ENCODE measurements around the gene RASSF7.

The RASSF7 gene

DNA sequence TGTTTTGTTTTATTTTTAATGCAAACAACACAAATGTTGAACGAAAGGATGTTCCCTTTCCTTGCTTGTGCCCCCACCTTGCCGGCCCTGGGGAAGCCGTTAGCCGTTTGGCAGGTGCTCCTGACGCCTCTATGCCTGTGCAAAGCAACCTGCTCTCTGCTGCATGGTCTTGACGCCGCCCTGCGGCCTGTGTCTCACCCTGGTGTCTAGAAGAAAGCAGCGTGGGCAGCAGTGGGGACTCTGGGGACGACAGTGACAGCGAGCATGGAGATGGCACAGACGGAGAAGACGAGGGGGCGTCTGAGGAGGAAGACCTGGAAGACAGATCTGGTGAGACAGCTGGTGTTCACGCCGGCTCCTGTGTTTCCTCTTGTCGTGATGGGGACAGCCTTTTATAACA, 21.0 kb downstream of the RASSF7 start:
- no peak overlapping the region for H3K4me3 ChIP-seq (ENCODE audit: low read depth in 1 of 5, low read length in 5 of 5)
- H3K9ac ChIP-seq (ENCODE audit: low read length in 5 of 5) = no peak overlapping the region
- peaks cover 0 to 43% (median 24%) of the 10 kb centered on the region in 5 donors for H3K36me3 ChIP-seq (ENCODE audit: control insufficient read depth in 5 of 5, insufficient read depth in 5 of 5, low read length in 5 of 5)
- no peak overlapping the region for H3K27ac ChIP-seq (ENCODE audit: low read depth, low read length)
- no peaks in the 10 kb centered on the region for H3K27me3 ChIP-seq (ENCODE audit: control insufficient read depth in 5 of 5, insufficient read depth in 4 of 5, low read length in 5 of 5)
- H3K9me3 ChIP-seq (ENCODE audit: control insufficient read depth in 5 of 5, low read length in 5 of 5) = no peaks in the 10 kb centered on the region
- peaks cover 16 to 41% (median 32%) of the 10 kb centered on the region in 5 donors for H3K4me1 ChIP-seq (ENCODE audit: control insufficient read depth in 5 of 5, insufficient read depth in 5 of 5, low read length in 5 of 5)

DNA sequence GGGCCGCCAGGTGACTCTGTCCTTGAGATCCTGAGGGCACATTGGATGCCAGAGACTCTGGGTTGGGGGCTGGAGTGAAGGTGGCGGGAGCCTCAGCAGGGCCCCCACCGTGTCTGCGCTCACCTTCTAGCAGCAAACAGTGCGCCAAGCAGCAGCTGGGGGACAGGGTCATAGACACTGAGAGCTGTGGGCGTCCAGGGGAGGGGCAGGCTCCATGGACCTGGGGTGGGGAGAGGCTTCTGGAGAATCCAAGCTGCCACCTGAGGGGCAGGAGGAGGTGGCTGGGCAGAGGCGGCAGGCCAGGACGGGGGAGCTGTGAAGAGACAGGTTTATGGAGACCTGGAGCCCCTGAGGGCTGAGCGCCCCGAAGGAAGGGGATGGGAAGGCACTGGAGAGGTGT, 23.5 kb downstream of the RASSF7 start:
- no peak overlapping the region for H3K27ac ChIP-seq (ENCODE audit: low read depth, low read length)
- H3K9ac ChIP-seq (ENCODE audit: low read length in 5 of 5) = no peak overlapping the region
- peaks cover 0 to 65% (median 44%) of the 10 kb centered on the region in 5 donors for H3K36me3 ChIP-seq (ENCODE audit: control insufficient read depth in 5 of 5, insufficient read depth in 5 of 5, low read length in 5 of 5)
- no peak overlapping the region for H3K4me3 ChIP-seq (ENCODE audit: low read depth in 1 of 5, low read length in 5 of 5)
- H3K9me3 ChIP-seq (ENCODE audit: control insufficient read depth in 5 of 5, low read length in 5 of 5) = no peaks in the 10 kb centered on the region
- no peaks in the 10 kb centered on the region for H3K27me3 ChIP-seq (ENCODE audit: control insufficient read depth in 5 of 5, insufficient read depth in 4 of 5, low read length in 5 of 5)
- H3K4me1 ChIP-seq (ENCODE audit: control insufficient read depth in 5 of 5, insufficient read depth in 5 of 5, low read length in 5 of 5) = peaks cover 2 to 16% (median 14%) of the 10 kb centered on the region in 5 donors

GRCh38 chr11:586376-587316, 25.9 kb downstream of the RASSF7 start:
- H3K27me3 ChIP-seq (ENCODE audit: control insufficient read depth in 5 of 5, insufficient read depth in 4 of 5, low read length in 5 of 5) = no peaks in the 10 kb centered on the region
- no peak overlapping the region for H3K9ac ChIP-seq (ENCODE audit: low read length in 5 of 5)
- no peaks in the 10 kb centered on the region for H3K9me3 ChIP-seq (ENCODE audit: control insufficient read depth in 5 of 5, low read length in 5 of 5)
- no peak overlapping the region for H3K4me3 ChIP-seq (ENCODE audit: low read depth in 1 of 5, low read length in 5 of 5)
- no peak overlapping the region for H3K27ac ChIP-seq (ENCODE audit: low read depth, low read length)
- peaks cover 0 to 5% (median 0%) of the 10 kb centered on the region in 5 donors for H3K4me1 ChIP-seq (ENCODE audit: control insufficient read depth in 5 of 5, insufficient read depth in 5 of 5, low read length in 5 of 5)
- H3K36me3 ChIP-seq (ENCODE audit: control insufficient read depth in 5 of 5, insufficient read depth in 5 of 5, low read length in 5 of 5) = peaks cover 0 to 85% (median 65%) of the 10 kb centered on the region in 5 donors

GRCh38 chr11:587546-587945, 26.8 kb downstream of the RASSF7 start:
- H3K4me3 ChIP-seq (ENCODE audit: low read depth in 1 of 5, low read length in 5 of 5) = no peak overlapping the region
- peaks cover 0 to 5% (median 0%) of the 10 kb centered on the region in 5 donors for H3K4me1 ChIP-seq (ENCODE audit: control insufficient read depth in 5 of 5, insufficient read depth in 5 of 5, low read length in 5 of 5)
- H3K27ac ChIP-seq (ENCODE audit: low read depth, low read length) = no peak overlapping the region
- no peaks in the 10 kb centered on the region for H3K9me3 ChIP-seq (ENCODE audit: control insufficient read depth in 5 of 5, low read length in 5 of 5)
- peaks cover 0 to 84% (median 64%) of the 10 kb centered on the region in 5 donors for H3K36me3 ChIP-seq (ENCODE audit: control insufficient read depth in 5 of 5, insufficient read depth in 5 of 5, low read length in 5 of 5)
- no peak overlapping the region for H3K9ac ChIP-seq (ENCODE audit: low read length in 5 of 5)
- no peaks in the 10 kb centered on the region for H3K27me3 ChIP-seq (ENCODE audit: control insufficient read depth in 5 of 5, insufficient read depth in 4 of 5, low read length in 5 of 5)

DNA sequence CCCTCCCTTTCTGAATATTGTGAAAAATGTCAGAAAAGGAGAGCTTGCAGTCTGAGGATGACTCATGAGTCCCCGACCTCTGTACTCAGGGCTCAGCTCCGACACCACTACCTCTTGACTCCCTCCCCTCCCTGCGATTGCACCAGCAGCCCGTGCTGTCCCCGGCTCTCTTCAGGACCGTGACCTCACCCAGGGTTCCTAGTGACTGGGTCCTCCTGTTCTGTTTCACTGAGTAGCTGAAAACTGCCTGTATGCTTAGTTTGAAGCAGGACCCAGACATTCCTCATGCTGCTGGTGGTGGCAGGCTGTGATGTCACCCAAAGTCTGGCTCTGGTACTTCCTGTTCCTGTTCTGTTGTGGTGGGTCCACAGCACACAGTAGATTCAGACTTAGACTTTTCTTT, 27.2 kb downstream of the RASSF7 start:
- Histone ChIP-seq H3K36me3 (ENCODE audit: control insufficient read depth in 5 of 5, insufficient read depth in 5 of 5, low read length in 5 of 5) (peaks cover 0 to 85% (median 69%) of the 10 kb centered on the region in 5 donors), H3K9me3 (ENCODE audit: control insufficient read depth in 5 of 5, low read length in 5 of 5) (no peaks in the 10 kb centered on the region), H3K4me3 (ENCODE audit: low read depth in 1 of 5, low read length in 5 of 5) (no peak overlapping the region), H3K27me3 (ENCODE audit: control insufficient read depth in 5 of 5, insufficient read depth in 4 of 5, low read length in 5 of 5) (no peaks in the 10 kb centered on the region), H3K27ac (ENCODE audit: low read depth, low read length) (no peak overlapping the region), H3K4me1 (ENCODE audit: control insufficient read depth in 5 of 5, insufficient read depth in 5 of 5, low read length in 5 of 5) (peaks cover 0 to 5% (median 0%) of the 10 kb centered on the region in 5 donors), H3K9ac (ENCODE audit: low read length in 5 of 5) (no peak overlapping the region)

DNA sequence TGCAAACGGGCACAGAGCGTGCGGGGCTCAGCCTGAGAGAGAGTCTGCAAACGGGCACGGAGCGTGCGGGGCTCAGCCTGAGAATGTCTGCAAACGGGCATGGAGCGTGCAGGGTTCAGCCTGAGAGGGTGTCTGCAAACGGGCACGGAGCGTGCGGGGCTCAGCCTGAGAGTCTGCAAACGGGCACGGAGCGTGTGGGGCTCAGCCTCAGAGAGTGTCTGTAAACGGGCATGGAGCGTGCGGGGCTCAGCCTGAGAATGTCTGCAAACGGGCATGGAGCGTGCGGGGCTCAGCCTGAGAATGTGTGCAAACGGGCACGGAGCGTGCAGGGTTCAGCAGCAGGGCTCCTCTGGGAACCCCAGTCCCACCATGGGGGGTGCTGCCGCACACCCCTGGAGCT, 29.0 kb downstream of the RASSF7 start:
- Histone ChIP-seq H3K27ac (ENCODE audit: low read depth, low read length) (no peak overlapping the region), H3K4me1 (ENCODE audit: control insufficient read depth in 5 of 5, insufficient read depth in 5 of 5, low read length in 5 of 5) (peaks cover 0 to 5% (median 0%) of the 10 kb centered on the region in 5 donors), H3K36me3 (ENCODE audit: control insufficient read depth in 5 of 5, insufficient read depth in 5 of 5, low read length in 5 of 5) (peaks cover 0 to 88% (median 71%) of the 10 kb centered on the region in 5 donors), H3K9me3 (ENCODE audit: control insufficient read depth in 5 of 5, low read length in 5 of 5) (no peaks in the 10 kb centered on the region), H3K4me3 (ENCODE audit: low read depth in 1 of 5, low read length in 5 of 5) (no peak overlapping the region), H3K27me3 (ENCODE audit: control insufficient read depth in 5 of 5, insufficient read depth in 4 of 5, low read length in 5 of 5) (no peaks in the 10 kb centered on the region), H3K9ac (ENCODE audit: low read length in 5 of 5) (no peak overlapping the region)

- Histone ChIP-seq H3K4me1 (ENCODE audit: control insufficient read depth in 5 of 5, insufficient read depth in 5 of 5, low read length in 5 of 5) (peaks cover 0 to 5% (median 0%) of the 10 kb centered on the region in 5 donors), H3K27ac (ENCODE audit: low read depth, low read length) (no peak overlapping the region), H3K4me3 (ENCODE audit: low read depth in 1 of 5, low read length in 5 of 5) (no peak overlapping the region), H3K36me3 (ENCODE audit: control insufficient read depth in 5 of 5, insufficient read depth in 5 of 5, low read length in 5 of 5) (peaks cover 0 to 94% (median 82%) of the 10 kb centered on the region in 5 donors), H3K27me3 (ENCODE audit: control insufficient read depth in 5 of 5, insufficient read depth in 4 of 5, low read length in 5 of 5) (no peaks in the 10 kb centered on the region), H3K9ac (ENCODE audit: low read length in 5 of 5) (no peak overlapping the region), H3K9me3 (ENCODE audit: control insufficient read depth in 5 of 5, low read length in 5 of 5) (no peaks in the 10 kb centered on the region)
Observed at GRCh38 chr11:590997-591396, 30.2 kb downstream of the RASSF7 start.

GRCh38 chr11:592501-592900, 31.7 kb downstream of the RASSF7 start:
- Histone ChIP-seq H3K27ac (ENCODE audit: low read depth, low read length) (no peak overlapping the region), H3K36me3 (ENCODE audit: control insufficient read depth in 5 of 5, insufficient read depth in 5 of 5, low read length in 5 of 5) (peaks cover 0 to 93% (median 82%) of the 10 kb centered on the region in 5 donors), H3K4me3 (ENCODE audit: low read depth in 1 of 5, low read length in 5 of 5) (no peak overlapping the region), H3K4me1 (ENCODE audit: control insufficient read depth in 5 of 5, insufficient read depth in 5 of 5, low read length in 5 of 5) (peaks cover 0 to 5% (median 0%) of the 10 kb centered on the region in 5 donors), H3K9ac (ENCODE audit: low read length in 5 of 5) (no peak overlapping the region), H3K9me3 (ENCODE audit: control insufficient read depth in 5 of 5, low read length in 5 of 5) (no peaks in the 10 kb centered on the region), H3K27me3 (ENCODE audit: control insufficient read depth in 5 of 5, insufficient read depth in 4 of 5, low read length in 5 of 5) (no peaks in the 10 kb centered on the region)

GRCh38 chr11:592918-593317, 32.1 kb downstream of the RASSF7 start:
- H3K4me1 ChIP-seq (ENCODE audit: control insufficient read depth in 5 of 5, insufficient read depth in 5 of 5, low read length in 5 of 5) = peaks cover 0 to 2% (median 0%) of the 10 kb centered on the region in 5 donors
- H3K27me3 ChIP-seq (ENCODE audit: control insufficient read depth in 5 of 5, insufficient read depth in 4 of 5, low read length in 5 of 5) = no peaks in the 10 kb centered on the region
- H3K9me3 ChIP-seq (ENCODE audit: control insufficient read depth in 5 of 5, low read length in 5 of 5) = no peaks in the 10 kb centered on the region
- H3K9ac ChIP-seq (ENCODE audit: low read length in 5 of 5) = no peak overlapping the region
- no peak overlapping the region for H3K27ac ChIP-seq (ENCODE audit: low read depth, low read length)
- H3K36me3 ChIP-seq (ENCODE audit: control insufficient read depth in 5 of 5, insufficient read depth in 5 of 5, low read length in 5 of 5) = peaks cover 0 to 93% (median 82%) of the 10 kb centered on the region in 5 donors
- no peak overlapping the region for H3K4me3 ChIP-seq (ENCODE audit: low read depth in 1 of 5, low read length in 5 of 5)

DNA sequence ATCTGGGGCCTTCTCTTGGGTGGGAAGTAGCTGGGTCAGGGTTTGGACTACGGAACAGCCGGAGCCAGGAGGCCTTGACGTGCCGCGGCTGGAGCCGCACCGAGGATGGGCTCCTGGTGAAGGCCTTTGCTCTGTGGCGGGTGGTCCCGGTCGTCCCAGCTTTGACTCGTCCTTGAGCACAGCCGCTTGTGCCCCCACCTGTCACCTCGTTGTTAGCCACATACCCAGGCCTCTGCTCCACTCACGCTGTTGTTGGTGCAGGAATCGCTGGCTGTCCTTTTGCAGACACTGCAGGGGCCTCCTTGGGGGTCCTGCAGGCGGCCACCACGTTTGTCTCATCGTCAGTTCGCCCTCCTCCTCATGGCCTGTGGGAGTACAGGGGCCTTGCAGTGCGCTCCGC, 32.6 kb downstream of the RASSF7 start:
- Histone ChIP-seq H3K27ac (ENCODE audit: low read depth, low read length) (no peak overlapping the region), H3K9ac (ENCODE audit: low read length in 5 of 5) (no peak overlapping the region), H3K4me1 (ENCODE audit: control insufficient read depth in 5 of 5, insufficient read depth in 5 of 5, low read length in 5 of 5) (no peaks in the 10 kb centered on the region), H3K9me3 (ENCODE audit: control insufficient read depth in 5 of 5, low read length in 5 of 5) (no peaks in the 10 kb centered on the region), H3K27me3 (ENCODE audit: control insufficient read depth in 5 of 5, insufficient read depth in 4 of 5, low read length in 5 of 5) (no peaks in the 10 kb centered on the region), H3K36me3 (ENCODE audit: control insufficient read depth in 5 of 5, insufficient read depth in 5 of 5, low read length in 5 of 5) (peaks cover 0 to 93% (median 85%) of the 10 kb centered on the region in 5 donors), H3K4me3 (ENCODE audit: low read depth in 1 of 5, low read length in 5 of 5) (no peak overlapping the region)
